GM21717 (cell line): Measurements from ENCODE around the gene STIM2.
"Not testable (repeated sequence)": the region's sequence is repeated elsewhere in the genome, so short reads cannot be mapped to it uniquely, and the experiment has no call there.

Source experiments
- ATAC-seq: cut with Tn5 transposase; IDR thresholded peaks from one replicate; pipeline ENCODE4 v1.9.1; 2021; ENCODE audit warnings: mild to moderate bottlenecking, moderate library complexity; ENCODE audit not compliant: unreplicated experiment

The STIM2 gene

GRCh38 chr4:27022963-27023362 is 162.3 kb downstream of the STIM2 start:
- no peak for ATAC-seq

DNA sequence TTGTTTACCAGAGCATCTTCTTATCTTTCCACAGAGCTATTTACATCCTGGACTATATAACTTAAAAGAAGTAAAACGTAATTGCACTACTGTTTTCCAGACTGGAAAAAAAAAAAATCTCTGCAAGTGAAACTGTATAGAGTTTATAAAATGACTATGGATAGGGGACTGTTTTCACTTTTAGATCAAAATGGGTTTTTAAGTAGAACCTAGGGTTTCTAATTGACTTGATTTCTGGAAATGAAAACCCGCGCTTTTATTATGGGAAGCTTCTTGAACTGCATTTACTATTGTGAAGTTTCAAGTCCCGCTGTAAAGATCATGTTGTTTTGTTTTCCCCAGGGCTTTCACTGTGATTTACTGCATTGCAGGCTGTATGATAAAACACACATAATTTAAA is 162.7 kb downstream of the STIM2 start:
- no peak for ATAC-seq

GRCh38 chr4:27024805-27025204 is 164.2 kb downstream of the STIM2 start:
- no peak for ATAC-seq

- ATAC-seq, result no peak
Observed at GRCh38 chr4:27027428-27027827, 166.8 kb downstream of the STIM2 start.

- not testable (repeated sequence) for ATAC-seq
Observed at GRCh38 chr4:27035127-27035526, 174.5 kb downstream of the STIM2 start.

- ATAC-seq, result no peak
Observed at GRCh38 chr4:27040356-27040755, 179.7 kb downstream of the STIM2 start.

DNA sequence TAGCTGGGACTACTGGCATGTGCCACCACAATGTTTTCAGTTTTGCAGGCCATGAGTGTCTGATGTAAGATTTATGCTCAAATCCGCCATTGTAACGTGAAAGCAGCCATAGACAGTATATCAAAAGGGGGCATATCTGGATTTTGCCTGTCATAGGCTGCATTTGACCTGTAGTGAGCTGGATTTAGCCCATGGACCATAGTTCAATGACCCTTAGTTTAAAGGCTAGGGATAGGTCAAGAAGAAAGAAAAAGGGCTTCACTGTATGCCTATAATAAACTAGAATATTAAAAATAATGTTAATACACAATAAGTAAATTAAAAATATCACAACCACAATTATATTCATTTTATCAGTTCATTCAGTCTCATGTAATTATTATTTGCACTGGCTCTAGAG is 181.8 kb downstream of the STIM2 start:
- ATAC-seq, result no peak

GRCh38 chr4:27043200-27043599 is 182.6 kb downstream of the STIM2 start:
- ATAC-seq, result no peak

DNA sequence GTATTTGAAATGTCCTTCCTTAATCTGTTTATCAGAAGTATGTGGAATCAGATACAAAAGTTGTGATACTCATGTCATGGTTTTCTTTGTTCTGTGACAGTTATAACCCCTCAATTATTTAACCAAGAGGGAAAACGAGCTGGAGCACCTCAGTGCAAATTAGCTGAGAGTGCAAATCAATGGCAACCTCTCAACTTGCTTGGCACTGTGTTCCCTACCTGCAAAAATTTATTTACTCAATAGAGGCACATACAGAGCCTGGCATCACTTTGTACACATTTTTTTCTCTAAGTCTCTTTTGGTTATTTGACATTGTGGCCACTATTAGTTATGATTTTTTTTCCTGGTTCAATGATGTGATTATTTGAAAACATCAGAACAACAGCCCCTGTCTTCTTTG is 186.2 kb downstream of the STIM2 start:
- no peak for ATAC-seq

- no peak for ATAC-seq
Observed at GRCh38 chr4:27048429-27049238, 188.0 kb downstream of the STIM2 start.

DNA sequence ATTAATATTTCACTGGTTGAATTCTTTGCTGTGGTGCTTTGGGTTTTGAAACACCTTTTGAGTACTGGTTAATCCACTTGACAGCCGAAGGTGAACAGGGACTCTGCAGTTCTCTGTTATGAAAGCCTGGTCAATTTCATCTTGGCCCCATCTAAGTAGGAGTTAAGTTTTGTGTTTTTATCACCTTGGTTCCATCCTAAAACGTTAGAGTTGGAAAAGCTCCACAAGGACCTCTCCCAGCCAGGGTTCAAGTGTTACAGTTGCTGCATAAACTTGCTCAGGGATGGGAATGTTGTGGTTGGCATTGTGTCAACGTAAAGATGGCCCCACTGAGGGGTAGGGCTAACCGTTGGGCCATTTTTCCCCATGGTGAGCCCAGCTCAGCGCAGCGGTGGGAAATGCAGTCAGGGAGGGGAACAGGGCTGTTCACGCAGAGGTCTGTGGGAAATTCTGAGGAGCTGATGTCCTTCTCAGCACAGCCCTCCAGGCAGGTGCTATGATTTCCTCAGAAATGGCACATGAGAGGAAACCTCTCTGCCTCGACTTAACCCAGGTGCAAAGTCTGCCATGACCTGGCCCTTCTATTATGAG is 188.7 kb downstream of the STIM2 start:
- no peak for ATAC-seq

- ATAC-seq, result no peak
Observed at GRCh38 chr4:27050731-27051130, 190.1 kb downstream of the STIM2 start.

GRCh38 chr4:27055221-27055760 is 194.7 kb downstream of the STIM2 start:
- no peak for ATAC-seq

DNA sequence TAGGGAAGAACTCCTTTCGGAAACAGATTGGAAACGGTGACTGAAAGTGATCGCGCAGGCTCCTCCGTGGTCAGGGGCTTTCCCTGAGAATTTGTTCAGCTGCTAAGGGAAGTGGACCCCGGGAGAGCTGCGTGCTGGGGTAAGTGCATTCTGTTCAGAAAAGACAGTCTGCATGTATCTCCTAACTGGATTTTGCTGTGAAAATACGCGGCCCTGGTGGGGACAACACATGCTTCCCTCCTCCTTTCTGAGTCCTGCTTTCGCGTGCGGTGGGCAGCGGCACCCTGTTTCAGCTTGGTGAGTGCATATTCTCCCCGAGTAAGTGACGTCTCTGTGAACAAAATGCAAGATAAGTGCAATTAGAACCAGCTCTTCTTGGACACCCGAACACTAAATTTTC is 195.6 kb downstream of the STIM2 start:
- ATAC-seq, result no peak

- ATAC-seq, result no peak
Observed at GRCh38 chr4:27057053-27057452, 196.4 kb downstream of the STIM2 start.

- no peak for ATAC-seq
Observed at GRCh38 chr4:27057662-27058061, 197.0 kb downstream of the STIM2 start.

GRCh38 chr4:27058819-27059406 is 198.3 kb downstream of the STIM2 start:
- no peak for ATAC-seq

GRCh38 chr4:27059446-27059845 is 198.8 kb downstream of the STIM2 start:
- ATAC-seq, result no peak

- ATAC-seq, result no peak
Observed at GRCh38 chr4:27062256-27062655, 201.6 kb downstream of the STIM2 start.

GRCh38 chr4:27066591-27066990 is 205.9 kb downstream of the STIM2 start:
- ATAC-seq, result no peak

- no peak for ATAC-seq
Observed at GRCh38 chr4:27068151-27068867, 207.7 kb downstream of the STIM2 start.
